Stimulated activated naive B cell treated with anti-CD40 and anti-IgM and Interleukin-4, amounts not matched to agents 10 μg/mL and 1 μg/mL and 100 μg/mL, for 72 hours (primary cell): ENCODE measurements around the gene ANKFN1.

Source experiments
- ATAC-seq, 2 donors: fragments of 150-1000 bp; cut with Tn5 transposase; replicated peaks; 2 replicates each; pipeline ENCODE4 v1.10.0; 2021; ENCODE audit warnings: moderate library complexity in 1 of 2
- DNase-seq: peaks from one replicate; pipeline ENCODE4 v3.0.0; 2021
- H3K27ac Mint-ChIP-seq: one replicate; pipeline ENCODE4 v1.8.0; 2022; ENCODE audit warnings: mild to moderate bottlenecking, mixed read lengths
- H3K27me3 Mint-ChIP-seq, 2 donors: one replicate each; pipeline ENCODE4 v1.8.0; 2022; ENCODE audit warnings: mixed read lengths in 2 of 2
- H3K36me3 Mint-ChIP-seq, 2 donors: one replicate each; pipeline ENCODE4 v1.8.0; 2022; ENCODE audit warnings: mixed read lengths in 2 of 2, mild to moderate bottlenecking in 1 of 2
- H3K4me1 Mint-ChIP-seq, 2 donors: one replicate each; pipeline ENCODE4 v1.8.0; 2022; ENCODE audit warnings: mixed read lengths in 2 of 2, mild to moderate bottlenecking in 1 of 2
- H3K4me3 Mint-ChIP-seq, 2 donors: one replicate each; pipeline ENCODE4 v1.8.0; 2022; ENCODE audit warnings: mild to moderate bottlenecking in 2 of 2, mixed read lengths in 2 of 2, moderate library complexity in 1 of 2
- H3K9me3 Mint-ChIP-seq, 2 donors: one replicate each; pipeline ENCODE4 v1.8.0; 2022; ENCODE audit warnings: mixed read lengths in 2 of 2, mild to moderate bottlenecking in 1 of 2

The ANKFN1 gene

GRCh38 chr17:56468840-56469239 is 315.6 kb downstream of the ANKFN1 start:
- H3K9me3 Mint-ChIP-seq: peaks cover 7 to 9% of the 10 kb centered on the region in 2 donors
- ATAC-seq: no peak
- H3K36me3 Mint-ChIP-seq: peaks cover 0 to 1% of the 10 kb centered on the region in 2 donors
- H3K4me1 Mint-ChIP-seq: no peaks in the 10 kb centered on the region
- no peak overlapping the region for H3K4me3 Mint-ChIP-seq
- no peak overlapping the region for H3K27ac Mint-ChIP-seq
- no peak for DNase-seq
- H3K27me3 Mint-ChIP-seq: peaks cover 0 to 10% of the 10 kb centered on the region in 2 donors

- Mint-ChIP-seq H3K4me1 (no peaks in the 10 kb centered on the region), H3K36me3 (no peaks in the 10 kb centered on the region), H3K4me3 (no peak overlapping the region)
Measured at GRCh38 chr17:56471696-56472095, 318.4 kb downstream of the ANKFN1 start.

GRCh38 chr17:56475116-56475515 is 321.8 kb downstream of the ANKFN1 start:
- Mint-ChIP-seq H3K27ac (no peak overlapping the region), H3K27me3 (peaks cover 4 to 12% of the 10 kb centered on the region in 2 donors), H3K9me3 (peaks cover 7 to 9% of the 10 kb centered on the region in 2 donors), H3K36me3 (no peaks in the 10 kb centered on the region), H3K4me1 (no peaks in the 10 kb centered on the region), H3K4me3 (no peak overlapping the region)
- DNase-seq (no peak), ATAC-seq (no peak)

More at GRCh38 chr17:56471696-56472095, 318.4 kb downstream of the ANKFN1 start:
- no peak for ATAC-seq
- peaks cover 7 to 9% of the 10 kb centered on the region in 2 donors for H3K9me3 Mint-ChIP-seq
- peaks cover 0 to 10% of the 10 kb centered on the region in 2 donors for H3K27me3 Mint-ChIP-seq
- H3K27ac Mint-ChIP-seq: no peak overlapping the region
- DNase-seq: no peak

GRCh38 chr17:56478836-56479447 is 325.7 kb downstream of the ANKFN1 start:
- H3K9me3 Mint-ChIP-seq: no peaks in the 10 kb centered on the region

GRCh38 chr17:56480501-56480900 is 327.2 kb downstream of the ANKFN1 start:
- Mint-ChIP-seq H3K9me3 (no peaks in the 10 kb centered on the region), H3K36me3 (no peaks in the 10 kb centered on the region), H3K27ac (no peak overlapping the region), H3K4me3 (no peak overlapping the region), H3K27me3 (peaks cover 4 to 9% of the 10 kb centered on the region in 2 donors), H3K4me1 (no peaks in the 10 kb centered on the region)
- no peak for DNase-seq
- ATAC-seq: no peak

More at GRCh38 chr17:56478836-56479447, 325.7 kb downstream of the ANKFN1 start:
- Mint-ChIP-seq H3K4me1 (no peaks in the 10 kb centered on the region), H3K27me3 (peaks cover 4 to 9% of the 10 kb centered on the region in 2 donors), H3K4me3 (no peak overlapping the region), H3K36me3 (no peaks in the 10 kb centered on the region), H3K27ac (no peak overlapping the region)
- peak in 1 of 2 donors; percentile 53 for ATAC-seq
- no peak for DNase-seq

- Mint-ChIP-seq H3K9me3 (no peaks in the 10 kb centered on the region), H3K4me3 (no peak overlapping the region), H3K27ac (no peak overlapping the region), H3K27me3 (peaks cover 4 to 9% of the 10 kb centered on the region in 2 donors), H3K4me1 (no peaks in the 10 kb centered on the region), H3K36me3 (no peaks in the 10 kb centered on the region)
- no peak for DNase-seq
- no peak for ATAC-seq
Measured at GRCh38 chr17:56481659-56482058, 328.4 kb downstream of the ANKFN1 start.

GRCh38 chr17:56482229-56482628 is 329.0 kb downstream of the ANKFN1 start:
- H3K4me1 Mint-ChIP-seq: no peaks in the 10 kb centered on the region
- H3K27me3 Mint-ChIP-seq: peaks cover 4 to 9% of the 10 kb centered on the region in 2 donors
- no peak overlapping the region for H3K27ac Mint-ChIP-seq
- H3K9me3 Mint-ChIP-seq: no peaks in the 10 kb centered on the region
- H3K36me3 Mint-ChIP-seq: no peaks in the 10 kb centered on the region
- ATAC-seq: no peak
- H3K4me3 Mint-ChIP-seq: no peak overlapping the region
- no peak for DNase-seq

- no peak for ATAC-seq
- Mint-ChIP-seq H3K36me3 (no peaks in the 10 kb centered on the region), H3K27ac (no peak overlapping the region), H3K4me1 (no peaks in the 10 kb centered on the region), H3K9me3 (no peaks in the 10 kb centered on the region), H3K4me3 (no peak overlapping the region), H3K27me3 (peaks cover 0 to 9% of the 10 kb centered on the region in 2 donors)
- no peak for DNase-seq
Measured at GRCh38 chr17:56486732-56487131, 333.5 kb downstream of the ANKFN1 start.

GRCh38 chr17:56488800-56489199 is 335.5 kb downstream of the ANKFN1 start:
- H3K36me3 Mint-ChIP-seq: no peaks in the 10 kb centered on the region
- no peak for DNase-seq
- H3K4me3 Mint-ChIP-seq: no peak overlapping the region
- peaks cover 0 to 3% of the 10 kb centered on the region in 2 donors for H3K27me3 Mint-ChIP-seq
- no peaks in the 10 kb centered on the region for H3K4me1 Mint-ChIP-seq
- no peak for ATAC-seq
- no peaks in the 10 kb centered on the region for H3K9me3 Mint-ChIP-seq
- no peak overlapping the region for H3K27ac Mint-ChIP-seq

GRCh38 chr17:56489980-56490379 is 336.7 kb downstream of the ANKFN1 start:
- H3K27ac Mint-ChIP-seq: no peak overlapping the region
- H3K4me1 Mint-ChIP-seq: no peaks in the 10 kb centered on the region
- no peak overlapping the region for H3K4me3 Mint-ChIP-seq
- peaks cover 0 to 3% of the 10 kb centered on the region in 2 donors for H3K27me3 Mint-ChIP-seq
- H3K36me3 Mint-ChIP-seq: no peaks in the 10 kb centered on the region
- DNase-seq (no peak), ATAC-seq (no peak)
- H3K9me3 Mint-ChIP-seq: no peaks in the 10 kb centered on the region

- H3K9me3 Mint-ChIP-seq: no peaks in the 10 kb centered on the region
- no peaks in the 10 kb centered on the region for H3K36me3 Mint-ChIP-seq
- no peak for ATAC-seq
- no peaks in the 10 kb centered on the region for H3K27me3 Mint-ChIP-seq
- no peak for DNase-seq
- H3K4me1 Mint-ChIP-seq: no peaks in the 10 kb centered on the region
- H3K4me3 Mint-ChIP-seq: no peak overlapping the region
- H3K27ac Mint-ChIP-seq: no peak overlapping the region
Measured at GRCh38 chr17:56495556-56495955, 342.3 kb downstream of the ANKFN1 start.

GRCh38 chr17:56497132-56497531 is 343.9 kb downstream of the ANKFN1 start:
- DNase-seq (no peak), ATAC-seq (no peak)
- Mint-ChIP-seq H3K4me1 (no peaks in the 10 kb centered on the region), H3K9me3 (no peaks in the 10 kb centered on the region), H3K4me3 (no peak overlapping the region), H3K27ac (no peak overlapping the region), H3K27me3 (no peaks in the 10 kb centered on the region), H3K36me3 (no peaks in the 10 kb centered on the region)

- Mint-ChIP-seq H3K4me1 (no peaks in the 10 kb centered on the region), H3K9me3 (no peaks in the 10 kb centered on the region), H3K36me3 (no peaks in the 10 kb centered on the region), H3K4me3 (no peak overlapping the region), H3K27me3 (no peaks in the 10 kb centered on the region), H3K27ac (no peak overlapping the region)
- DNase-seq (no peak), ATAC-seq (no peak)
Measured at GRCh38 chr17:56499799-56500388, 346.6 kb downstream of the ANKFN1 start.

- Mint-ChIP-seq H3K27me3 (no peaks in the 10 kb centered on the region), H3K27ac (no peak overlapping the region), H3K4me1 (no peaks in the 10 kb centered on the region), H3K9me3 (no peaks in the 10 kb centered on the region), H3K36me3 (no peaks in the 10 kb centered on the region), H3K4me3 (no peak overlapping the region)
- DNase-seq (no peak), ATAC-seq (no peak)
Measured at GRCh38 chr17:56502120-56502654, 348.9 kb downstream of the ANKFN1 start.

GRCh38 chr17:56505154-56505756 is 352.0 kb downstream of the ANKFN1 start:
- DNase-seq (no peak), ATAC-seq (no peak)
- Mint-ChIP-seq H3K4me3 (no peak overlapping the region), H3K36me3 (no peaks in the 10 kb centered on the region), H3K27ac (no peak overlapping the region), H3K27me3 (no peaks in the 10 kb centered on the region), H3K4me1 (no peaks in the 10 kb centered on the region), H3K9me3 (no peaks in the 10 kb centered on the region)
